Measurements from ENCODE around the gene SLC22A17.
"Not testable (repeated sequence)": the region's sequence is repeated elsewhere in the genome, so short reads cannot be mapped to it uniquely, and the experiment has no call there.

Gene SLC22A17

DNA sequence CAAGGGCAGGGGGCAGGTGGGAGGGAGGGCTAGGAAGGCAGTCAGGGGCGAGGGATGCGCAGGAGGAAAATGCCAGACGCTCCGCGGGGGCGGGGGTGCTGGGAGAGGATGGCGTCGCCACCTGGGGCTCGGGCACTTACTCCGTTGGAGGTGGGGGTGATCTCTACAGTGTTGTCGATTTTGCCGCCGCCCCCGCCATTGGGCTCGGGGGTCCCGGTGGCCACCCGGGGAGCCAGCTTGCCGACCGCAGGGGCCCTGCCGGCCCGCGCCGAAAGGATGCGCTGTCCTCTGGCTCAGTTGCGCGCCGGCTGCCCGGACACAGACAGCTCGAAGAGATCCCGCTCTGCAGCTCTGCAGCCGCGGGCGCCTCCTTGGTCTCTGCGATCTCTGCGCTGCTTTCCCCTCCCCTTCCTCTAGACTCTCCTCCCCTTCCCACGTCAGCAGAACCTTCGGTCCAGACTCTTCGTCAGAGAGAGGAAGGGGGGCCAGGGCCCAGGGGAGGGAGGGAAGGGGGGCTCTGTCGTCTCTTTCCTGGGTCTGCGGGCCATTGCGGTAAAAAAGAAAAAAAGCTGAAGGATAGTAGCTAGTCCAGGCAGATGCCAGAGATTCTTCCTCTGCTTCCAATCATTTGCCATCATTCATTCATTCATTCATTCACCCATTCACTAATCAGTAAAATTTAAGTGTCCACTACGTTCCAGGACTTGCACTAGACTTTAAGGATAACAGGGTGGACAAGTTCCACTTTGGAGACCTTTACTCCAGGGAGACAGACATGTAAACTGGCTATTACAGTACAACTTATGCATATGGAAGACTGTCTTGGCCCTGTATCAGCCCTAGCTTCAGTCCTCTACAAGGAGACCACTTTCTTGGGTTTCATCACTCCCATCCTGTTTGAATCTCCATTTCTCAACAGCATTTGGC, at the start of gene SLC22A17:
TSS of gene SLC22A17 (minus strand) at position 382 of the 927 bp plus-strand sequence.
- DNase-seq (ENCODE audit: low read depth in 2 of 2) = peak; percentile 27 to 41

DNA sequence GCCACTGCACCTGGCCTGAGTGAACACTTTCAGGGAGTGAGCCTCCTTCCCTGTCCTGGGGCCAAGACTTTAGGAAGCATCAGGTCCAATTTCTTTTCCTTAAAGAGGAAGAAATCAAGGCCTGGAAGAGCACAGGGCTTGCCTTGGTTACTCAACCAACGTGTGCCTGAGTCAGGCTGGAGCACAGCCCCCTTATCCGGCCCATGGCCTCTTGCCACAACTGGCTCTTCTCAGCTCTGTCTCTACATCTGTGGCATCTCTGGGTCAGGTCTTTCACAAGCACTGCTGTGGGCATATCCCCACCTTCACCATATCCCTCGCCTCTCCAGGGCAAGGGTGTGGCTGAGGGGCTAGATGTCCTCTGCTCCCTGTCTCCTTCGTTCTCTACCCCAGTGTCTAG, 48.6 kb upstream of the SLC22A17 start:
- no peak for DNase-seq (ENCODE audit: low read depth in 2 of 2)

DNA sequence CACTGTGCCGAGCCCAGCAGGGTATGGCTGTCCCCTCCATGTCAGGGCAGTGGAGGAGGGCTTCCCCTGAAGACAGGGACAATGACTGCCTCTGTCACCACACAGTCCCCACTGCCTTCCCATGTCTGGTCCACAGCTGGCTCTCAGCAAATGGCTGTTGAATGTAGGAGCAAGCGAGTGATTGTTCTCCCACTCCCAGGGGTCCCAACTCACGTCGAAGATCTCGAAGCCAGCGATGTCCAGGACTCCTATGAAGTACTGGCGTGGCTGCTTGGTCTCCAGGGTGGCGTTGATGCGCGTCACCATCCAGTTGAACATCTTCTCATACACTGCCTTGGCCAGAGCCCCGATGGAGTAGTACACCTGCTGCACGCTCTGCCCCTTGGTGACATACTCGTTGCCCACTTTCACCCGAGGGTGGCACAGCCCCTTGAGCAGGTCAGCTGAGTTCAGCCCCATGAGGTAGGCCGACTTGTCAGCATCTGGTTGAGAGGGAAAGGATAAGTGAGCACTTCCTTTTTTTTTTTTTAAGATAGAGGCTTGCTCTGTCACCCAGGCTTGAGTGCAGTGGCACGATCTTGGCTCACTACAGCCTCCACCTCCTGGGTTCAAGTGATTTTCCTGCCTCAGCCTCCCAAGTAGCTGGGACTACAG, 47.9 kb upstream of the SLC22A17 start:
- DNase-seq (ENCODE audit: low read depth in 2 of 2) = not testable (repeated sequence)

DNA sequence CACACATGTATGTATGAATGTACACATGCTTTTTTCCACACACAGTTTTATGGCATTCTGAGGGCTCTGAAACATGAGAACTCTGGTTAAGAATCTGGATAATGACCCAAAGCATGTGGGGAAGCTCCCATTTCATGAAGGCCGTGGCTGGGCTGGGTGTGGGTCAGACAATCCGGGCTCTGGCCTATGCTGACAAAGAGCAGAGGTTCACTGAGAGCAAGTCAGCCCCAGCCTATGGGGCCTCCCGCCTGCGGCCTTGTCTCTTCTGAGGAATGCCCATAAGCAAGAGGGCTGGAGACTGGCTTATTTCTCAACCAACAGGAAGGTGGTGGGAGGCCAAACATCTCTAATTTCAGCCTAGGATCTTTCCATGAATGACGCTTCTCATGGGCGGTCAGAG, 46.9 kb upstream of the SLC22A17 start:
- DNase-seq (ENCODE audit: low read depth in 2 of 2) = no peak

DNA sequence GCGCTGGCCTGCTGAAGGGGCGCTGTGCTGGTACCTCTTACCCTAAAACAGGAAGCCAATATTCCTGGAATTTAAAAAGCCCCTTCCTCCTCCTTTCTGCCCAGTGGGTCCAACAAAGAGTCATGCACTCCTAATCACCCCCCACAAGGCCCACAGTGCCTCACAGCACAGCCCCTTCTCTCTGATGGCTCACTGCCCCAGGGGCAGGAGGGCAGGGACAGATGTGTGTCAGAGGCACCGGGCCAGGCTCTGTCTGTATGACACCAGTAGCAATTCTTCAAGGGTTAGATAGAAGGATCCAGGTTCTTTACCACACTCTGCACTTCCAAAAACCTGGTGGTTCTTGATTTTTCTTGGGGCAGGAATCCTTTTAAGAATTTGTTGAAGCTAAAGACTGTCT, 46.4 kb upstream of the SLC22A17 start:
- no peak for DNase-seq (ENCODE audit: low read depth in 2 of 2)

DNA sequence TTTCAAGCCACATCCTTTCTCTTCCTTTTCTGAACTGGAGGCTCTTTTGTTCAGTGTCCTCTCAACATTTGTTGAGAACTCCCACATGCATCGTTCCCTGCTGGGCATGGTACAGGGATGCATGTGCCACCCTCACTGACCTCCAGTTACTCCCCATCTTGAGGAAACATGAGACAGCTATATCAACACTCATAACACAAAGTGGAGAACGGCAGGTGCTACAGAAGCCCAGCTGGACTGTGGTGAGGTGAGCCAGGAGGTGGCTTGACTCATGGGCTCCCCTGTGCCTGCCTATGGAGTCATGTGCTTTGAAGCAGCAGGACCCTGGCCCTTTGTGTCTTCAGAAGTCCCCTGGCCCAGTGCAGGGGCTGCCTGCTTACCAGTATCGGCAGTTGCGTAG, 45.7 kb upstream of the SLC22A17 start:
- no peak for DNase-seq (ENCODE audit: low read depth in 2 of 2)

DNA sequence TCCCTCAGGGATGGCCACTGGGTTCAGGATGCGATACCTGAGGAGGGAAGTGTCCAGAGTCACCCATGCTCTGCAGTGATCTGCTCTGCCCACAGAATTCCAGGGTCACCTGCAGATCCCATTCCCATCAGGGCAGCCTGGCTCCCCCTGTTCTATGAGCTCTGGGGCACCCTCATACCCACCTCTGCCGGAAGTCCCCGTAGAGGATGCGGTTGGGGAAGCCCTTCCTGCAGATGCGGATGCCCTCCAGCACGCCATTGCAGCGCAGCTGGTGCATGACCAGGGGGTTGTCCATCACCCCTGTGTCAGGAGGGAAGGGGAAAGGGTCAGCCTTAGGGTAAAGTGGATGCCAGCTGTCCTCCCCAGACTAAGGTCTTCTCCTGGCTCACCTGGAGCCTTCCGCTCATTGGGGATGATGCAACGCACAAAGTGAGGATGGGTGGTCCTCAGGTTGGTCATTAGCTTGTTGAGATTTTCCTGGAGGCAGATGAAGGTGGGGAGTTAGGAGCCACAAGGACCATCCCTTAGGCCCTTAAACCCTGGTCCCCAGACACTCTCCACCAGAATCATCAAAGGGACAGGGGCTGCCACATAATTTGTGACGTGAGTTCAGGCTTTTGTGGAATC, 44.2 kb upstream of the SLC22A17 start:
- no peak for DNase-seq (ENCODE audit: low read depth in 2 of 2)

DNA sequence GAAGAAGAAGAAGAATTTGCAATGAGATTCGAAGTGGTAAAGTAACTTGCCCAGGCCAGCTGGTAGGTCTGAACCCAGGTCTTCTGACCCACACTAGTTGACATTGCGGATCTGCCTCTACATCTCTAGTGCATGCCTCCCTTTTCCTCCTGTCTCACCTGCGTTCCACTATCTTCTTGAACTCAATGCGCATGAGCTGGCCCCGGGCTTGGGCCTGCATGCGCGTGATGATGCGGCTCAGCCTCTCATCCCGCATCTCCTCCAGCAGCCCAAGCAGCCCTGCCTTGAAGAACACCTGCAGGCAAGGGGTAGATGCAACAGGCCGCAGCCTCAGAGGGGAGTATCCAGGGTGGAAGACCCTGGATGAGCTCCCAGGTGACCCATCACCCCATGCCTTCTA, 43.4 kb upstream of the SLC22A17 start:
- no peak for DNase-seq (ENCODE audit: low read depth in 2 of 2)

DNA sequence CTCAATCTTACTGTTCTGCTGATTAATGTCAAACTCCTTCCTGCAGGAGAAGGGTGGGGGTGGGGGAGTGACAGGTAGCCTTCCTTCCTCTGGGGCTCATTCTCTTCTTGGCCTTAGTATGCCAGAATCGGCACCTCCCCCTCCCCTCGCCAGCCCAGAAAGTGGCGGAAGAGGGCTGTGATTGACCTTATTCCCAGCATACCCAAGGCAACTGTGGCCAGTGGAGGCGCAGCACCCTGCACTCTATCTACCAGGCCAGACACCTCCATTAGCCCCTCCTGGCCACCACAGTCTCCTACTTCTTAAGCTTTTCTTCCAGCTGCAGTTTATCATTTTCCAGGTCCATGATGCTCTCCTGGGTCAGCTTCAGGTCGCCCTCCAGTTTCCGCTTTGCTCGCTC, 39.9 kb upstream of the SLC22A17 start:
- no peak for DNase-seq (ENCODE audit: low read depth in 2 of 2)

DNA sequence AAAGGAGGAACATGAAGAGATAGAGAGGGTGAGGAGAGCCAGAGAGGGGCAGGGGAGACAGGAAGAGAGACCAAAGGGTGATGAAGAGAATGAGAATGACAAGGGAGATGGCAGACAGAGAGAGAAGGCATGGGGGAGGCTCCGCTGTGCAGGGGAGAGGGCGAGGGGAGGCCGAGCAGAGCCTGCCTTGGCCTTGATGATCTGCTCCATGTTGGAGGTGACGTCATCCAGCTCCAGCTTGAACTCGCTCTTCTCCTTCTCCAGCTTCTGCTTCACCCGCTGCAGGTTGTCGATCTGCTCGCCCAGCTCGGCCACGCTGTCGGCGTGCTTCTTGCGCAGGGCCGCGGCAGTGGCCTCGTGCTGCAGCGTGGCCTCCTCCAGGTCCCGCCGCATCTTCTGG, 37.2 kb upstream of the SLC22A17 start:
- DNase-seq (ENCODE audit: low read depth in 2 of 2) = not testable (repeated sequence)

DNA sequence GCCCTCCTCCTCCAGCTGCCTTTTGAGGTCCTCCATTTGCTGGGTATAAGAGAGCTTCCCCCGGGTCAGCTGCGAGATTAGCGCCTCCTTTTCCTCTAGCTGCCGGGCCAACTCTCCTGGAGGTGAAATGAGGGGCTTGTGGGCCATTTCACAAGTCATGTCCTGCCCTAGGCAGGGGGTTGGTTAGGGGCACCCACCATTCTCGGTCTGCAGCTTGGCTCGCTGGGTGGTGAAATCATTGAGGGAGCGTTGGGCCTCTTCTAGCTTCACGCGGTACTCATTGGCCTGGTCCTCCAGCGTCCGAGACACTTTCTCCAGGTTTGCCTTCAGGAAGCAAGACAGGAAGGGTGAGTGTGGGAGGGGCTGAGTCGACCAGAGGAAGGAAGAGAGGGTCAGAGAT, 36.7 kb upstream of the SLC22A17 start:
- DNase-seq (ENCODE audit: low read depth in 2 of 2) = no peak

DNA sequence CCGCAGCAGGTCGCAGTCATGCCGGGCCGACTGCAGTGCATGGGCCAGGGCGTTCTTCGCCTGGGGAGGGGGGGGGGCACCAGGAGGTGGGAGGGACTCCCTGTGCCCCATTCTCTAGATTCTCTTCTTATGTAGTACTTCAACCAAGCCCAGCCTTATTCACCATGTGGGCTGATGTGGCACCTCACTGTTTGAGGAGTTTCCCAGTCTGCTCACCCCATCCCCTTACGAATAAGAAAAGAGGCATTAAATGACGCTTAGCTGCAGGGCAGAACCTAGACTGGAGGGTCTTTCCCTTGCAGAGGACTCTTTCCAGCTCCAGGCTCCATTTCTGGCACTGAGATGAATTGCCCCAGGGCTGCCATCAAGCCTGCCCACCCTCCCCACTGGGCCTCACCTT, 36.3 kb upstream of the SLC22A17 start:
- DNase-seq (ENCODE audit: low read depth in 2 of 2) = no peak

DNA sequence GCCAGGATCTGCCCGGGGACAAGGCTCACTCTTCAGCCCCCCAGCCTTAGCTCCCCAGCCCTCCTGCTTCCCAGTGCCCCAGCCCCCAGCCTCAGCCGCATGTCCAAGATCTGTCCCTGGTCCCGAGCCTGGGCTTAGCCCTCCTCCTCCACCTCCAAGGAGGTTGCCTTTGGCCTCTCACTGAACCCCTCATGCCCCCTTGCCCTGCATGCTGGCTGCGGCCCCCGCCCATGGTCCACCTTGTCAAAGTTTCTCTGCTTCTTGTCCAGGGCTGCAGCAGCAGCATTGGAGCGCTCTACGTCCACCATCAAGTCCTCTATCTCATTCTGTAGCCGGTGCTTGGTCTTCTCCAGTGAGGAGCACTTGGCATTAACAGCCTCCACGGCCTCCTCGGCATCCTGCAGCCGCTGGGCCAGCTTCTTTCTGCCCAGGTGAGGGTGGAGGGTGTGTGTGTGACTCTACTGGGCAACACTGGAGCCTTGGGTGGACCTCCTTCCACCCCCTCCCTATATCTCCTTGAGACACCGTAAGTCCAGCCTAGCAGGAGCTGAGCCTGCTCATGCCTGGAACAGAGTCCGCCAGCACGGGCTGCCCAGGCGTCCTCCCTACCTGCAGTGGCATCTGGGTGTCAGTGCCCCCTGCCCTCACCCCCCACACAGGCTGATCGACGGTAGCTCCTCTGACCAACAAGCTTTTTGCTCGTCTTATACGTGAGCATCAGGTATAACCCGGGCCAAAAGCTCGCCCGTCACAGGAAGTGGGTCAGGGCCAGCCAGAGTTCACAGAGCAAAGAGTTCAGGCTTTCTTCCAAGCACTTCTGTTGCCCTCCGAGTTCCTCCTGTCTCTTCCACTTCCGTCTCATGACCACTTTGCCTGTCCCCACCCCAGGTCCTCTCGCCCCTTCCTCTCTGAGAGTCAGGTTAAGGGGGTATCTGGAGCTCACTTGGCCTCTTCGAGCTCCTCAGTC, 35.5 kb upstream of the SLC22A17 start:
- DNase-seq (ENCODE audit: low read depth in 2 of 2) = no peak

DNA sequence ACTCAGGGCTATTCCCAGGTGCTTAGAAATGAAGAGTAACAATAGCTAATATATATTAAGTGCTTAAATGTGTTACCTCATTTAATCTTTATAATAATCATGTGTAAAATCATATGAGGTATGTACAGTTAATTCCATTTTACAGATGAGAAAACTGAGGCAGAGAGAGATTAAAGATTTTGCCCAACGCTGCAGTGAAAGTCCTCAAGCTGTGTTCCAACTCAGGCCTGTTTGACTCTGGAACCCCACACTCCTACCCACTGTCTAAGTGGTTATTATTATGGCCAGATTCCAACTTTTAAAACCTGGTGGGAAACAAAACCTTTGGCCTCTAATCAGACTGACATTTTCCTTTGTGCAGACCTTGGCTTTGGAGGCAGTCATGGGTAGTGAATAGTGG, 34.3 kb upstream of the SLC22A17 start:
- DNase-seq (ENCODE audit: low read depth in 2 of 2) = no peak

DNA sequence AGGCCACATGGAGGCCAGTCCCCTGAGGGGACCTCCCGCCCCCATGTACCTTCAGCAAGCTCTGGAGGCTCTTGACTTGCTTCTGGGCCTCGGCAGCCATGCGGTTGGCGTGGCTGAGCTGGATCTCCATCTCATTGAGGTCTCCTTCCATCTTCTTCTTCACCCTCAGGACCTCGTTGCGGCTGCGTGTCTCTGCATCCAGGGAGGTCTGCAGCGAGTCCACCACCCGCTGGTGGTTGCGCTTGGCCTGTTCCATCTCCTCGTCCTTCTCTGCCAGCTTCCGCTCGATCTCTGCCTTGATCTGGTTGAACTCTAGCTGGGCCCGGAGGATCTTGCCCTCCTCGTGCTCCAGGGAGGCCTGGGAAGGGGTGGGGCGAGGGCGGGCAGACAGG, 33.6 kb upstream of the SLC22A17 start:
- DNase-seq (ENCODE audit: low read depth in 2 of 2) = not testable (repeated sequence)

DNA sequence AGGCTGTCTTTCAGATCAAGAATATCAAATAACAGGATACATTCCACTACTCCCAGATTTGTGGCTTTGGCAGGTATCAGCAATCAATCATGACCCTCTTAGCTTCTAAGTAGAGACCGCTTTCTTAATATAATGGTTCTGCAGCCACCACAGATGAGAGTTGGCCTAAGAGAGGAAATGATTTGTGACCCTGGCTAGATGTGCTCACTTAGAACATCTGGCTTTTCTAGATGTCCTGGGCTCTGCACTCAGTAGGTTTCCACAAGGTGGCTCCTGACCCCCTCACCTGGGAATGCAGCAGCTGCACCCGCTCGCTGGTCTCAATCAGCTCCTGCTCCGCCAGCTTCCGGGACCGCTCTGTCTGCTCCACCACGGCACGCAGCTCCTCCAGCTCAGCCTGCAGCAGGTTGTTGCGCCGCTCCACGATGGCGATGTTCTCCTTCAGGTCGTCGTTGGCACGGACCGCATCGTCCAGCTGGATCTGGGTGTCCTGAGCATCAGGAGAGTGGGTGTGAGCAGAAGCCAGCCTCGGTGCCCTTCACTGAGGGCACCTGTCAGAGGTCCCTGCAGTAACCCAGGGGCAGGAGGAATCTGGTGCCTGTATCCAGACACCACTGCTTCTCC, 33.1 kb upstream of the SLC22A17 start:
- DNase-seq (ENCODE audit: low read depth in 2 of 2) = no peak

DNA sequence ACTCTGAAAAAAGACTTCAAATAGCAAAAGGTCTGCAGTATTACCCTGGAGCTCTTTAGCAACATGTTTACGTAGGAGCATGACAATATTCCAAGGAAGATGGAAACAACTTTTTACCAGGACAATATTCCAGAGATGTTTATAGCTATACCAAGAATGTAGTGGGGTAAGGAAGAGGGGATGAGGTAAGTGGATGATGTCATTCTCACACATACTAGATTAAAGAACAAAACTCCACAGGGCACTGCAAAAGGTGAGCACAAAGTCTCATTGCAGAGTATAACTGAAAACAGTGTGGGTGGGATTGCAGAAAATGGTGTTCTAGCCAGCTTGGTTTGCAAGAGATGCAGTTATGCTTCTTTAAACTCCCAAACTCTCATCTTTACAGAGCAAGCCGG, 32.6 kb upstream of the SLC22A17 start:
- DNase-seq (ENCODE audit: low read depth in 2 of 2) = no peak

DNA sequence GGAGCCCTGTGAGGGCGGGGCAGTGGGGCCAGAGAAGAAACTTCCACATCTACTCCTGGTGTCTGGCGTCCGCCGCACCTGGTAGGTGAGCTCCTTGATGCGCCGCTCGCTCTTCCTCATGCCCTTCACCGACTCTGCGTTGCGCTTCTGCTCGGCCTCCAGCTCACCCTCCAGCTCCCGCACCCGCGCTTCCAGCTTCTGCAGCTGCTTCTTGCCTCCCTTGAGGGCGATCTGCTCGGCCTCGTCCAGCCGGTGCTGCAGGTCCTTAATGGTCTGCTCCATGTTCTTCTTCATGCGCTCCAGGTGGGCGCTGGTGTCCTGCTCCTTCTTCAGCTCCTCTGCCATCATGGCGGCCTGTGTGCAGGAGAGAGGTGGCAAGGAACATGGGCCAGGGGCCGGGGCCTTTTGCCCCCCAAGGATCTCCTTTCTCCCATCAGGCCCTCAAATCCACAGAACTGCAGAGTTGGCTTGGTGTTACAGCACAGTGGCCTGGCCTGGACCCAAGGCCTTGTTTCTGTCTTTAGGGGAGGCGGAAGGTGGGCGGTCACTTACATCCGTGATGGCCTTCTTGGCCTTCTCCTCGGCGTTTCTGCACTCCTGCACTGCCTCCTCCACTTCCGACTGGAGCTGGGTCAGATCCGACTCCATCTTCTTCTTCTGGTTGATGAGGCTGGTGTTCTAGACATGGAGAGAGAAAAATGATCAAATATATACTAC, 31.8 kb upstream of the SLC22A17 start:
- no peak for DNase-seq (ENCODE audit: low read depth in 2 of 2)

DNA sequence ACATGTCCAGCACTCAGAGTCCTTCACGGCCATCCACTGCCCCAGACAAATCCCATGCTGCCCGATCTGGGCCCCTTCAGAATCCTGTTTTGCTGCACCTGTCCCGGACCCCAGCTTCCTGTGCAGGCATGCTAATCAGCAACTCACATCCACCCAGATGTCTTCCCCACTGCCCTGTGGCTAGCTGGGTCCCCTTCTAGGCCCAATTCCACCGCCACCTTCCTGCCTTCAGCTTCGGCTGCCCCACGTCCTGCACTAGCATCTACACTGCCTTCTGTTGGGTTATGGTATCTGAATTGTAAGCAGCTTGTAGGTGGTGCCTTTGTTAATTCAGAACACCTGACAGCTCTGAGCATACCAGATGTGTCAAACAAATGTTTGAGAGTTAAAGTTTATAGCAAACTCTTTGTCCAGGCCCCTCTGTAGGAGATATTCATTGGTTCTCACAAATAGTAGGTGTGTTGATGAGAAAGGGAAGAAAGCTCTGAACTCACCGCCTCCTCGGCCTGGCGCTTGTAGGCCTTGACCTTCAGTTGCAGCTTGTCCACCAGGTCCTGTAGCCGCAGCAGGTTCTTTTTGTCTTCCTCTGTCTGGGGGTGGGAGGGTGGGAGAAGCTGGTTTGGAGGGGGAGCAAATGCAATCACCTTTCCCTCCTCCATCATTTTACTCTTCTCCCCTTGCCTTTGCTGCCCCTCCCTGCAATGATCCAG, 30.2 kb upstream of the SLC22A17 start:
- no peak for DNase-seq (ENCODE audit: low read depth in 2 of 2)

DNA sequence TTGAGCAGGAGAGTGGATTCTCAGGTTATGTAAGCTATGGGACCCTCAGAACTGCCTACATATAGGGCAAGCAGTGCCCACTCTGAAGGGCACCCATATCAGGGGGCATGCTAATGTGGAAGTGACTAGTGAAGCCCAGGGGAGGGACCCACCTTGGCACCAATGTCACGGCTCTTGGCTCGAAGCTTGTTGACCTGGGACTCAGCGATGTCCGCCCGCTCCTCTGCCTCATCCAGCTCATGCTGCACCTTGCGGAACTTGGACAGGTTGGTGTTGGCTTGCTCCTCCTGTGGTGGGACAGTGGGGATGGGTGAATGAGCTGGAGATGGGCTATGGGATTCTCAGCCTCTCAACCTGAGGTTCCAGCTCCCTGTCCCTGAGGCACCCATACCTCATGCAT, 29.6 kb upstream of the SLC22A17 start:
- DNase-seq (ENCODE audit: low read depth in 2 of 2) = no peak
